HG03139 (cell line): Measurements from ENCODE around the gene NSD1.

Source experiments
- ATAC-seq: cut with Tn5 transposase; IDR thresholded peaks from one replicate; pipeline ENCODE4 v1.9.1; 2021; ENCODE audit not compliant: unreplicated experiment

Gene NSD1

DNA sequence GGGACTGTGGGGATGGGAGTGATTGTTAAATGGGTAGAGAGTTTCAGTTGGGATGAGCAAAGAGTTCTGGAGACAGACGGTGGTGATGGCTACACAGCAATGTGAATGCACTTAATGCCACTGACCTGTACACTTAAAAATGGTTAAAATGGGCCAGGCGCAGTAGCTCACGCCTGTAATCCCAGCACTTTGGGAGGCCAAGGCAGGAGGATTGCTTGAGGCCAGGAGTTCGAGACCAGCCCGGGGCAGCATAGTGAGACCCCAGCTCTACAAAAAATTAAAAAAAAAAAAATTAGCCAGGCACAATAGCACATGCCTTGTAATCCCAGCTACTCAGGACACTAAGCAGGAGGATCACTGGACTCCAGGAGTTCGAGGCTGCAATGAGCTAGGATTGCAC lies 210.2 kb downstream of the NSD1 start:
- ATAC-seq: no peak

DNA sequence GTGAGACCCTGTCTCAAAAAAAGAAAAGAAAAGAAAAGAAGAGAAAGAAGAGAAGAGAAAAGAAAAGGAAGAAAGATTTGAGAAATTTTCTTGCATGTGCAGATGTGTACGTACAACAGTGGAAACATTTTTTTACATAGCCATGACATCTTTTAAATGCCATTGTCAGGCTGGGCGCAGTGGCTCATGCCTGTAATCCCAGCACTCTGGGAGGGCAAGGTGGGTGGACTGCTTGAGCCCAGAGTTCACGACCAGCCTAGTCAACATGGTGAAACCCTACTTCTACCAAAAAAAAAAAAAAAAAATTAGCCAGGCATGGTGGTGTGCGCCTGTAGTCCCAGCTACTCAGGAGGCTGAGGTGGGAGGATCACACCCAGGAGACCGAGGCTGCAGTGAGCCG lies 211.3 kb downstream of the NSD1 start:
- no peak for ATAC-seq

DNA sequence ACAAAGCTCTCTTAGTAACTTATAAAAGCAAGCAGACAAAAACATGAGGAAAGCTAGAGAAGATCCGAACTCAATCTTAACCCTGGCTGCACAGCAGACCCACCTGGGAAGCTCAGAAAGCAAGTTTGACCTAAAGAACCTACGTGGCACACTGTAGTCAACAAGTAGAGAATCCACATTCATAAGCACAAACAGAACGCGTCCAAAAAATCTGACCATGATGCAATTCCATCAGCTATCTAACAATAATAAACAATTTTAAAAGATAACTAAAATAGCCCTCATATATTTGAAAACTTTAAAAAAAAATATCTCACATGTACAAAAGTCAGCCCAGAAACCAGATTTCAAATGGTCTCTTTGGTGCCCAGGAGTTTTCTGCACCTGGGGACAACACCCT lies 213.2 kb downstream of the NSD1 start:
- no peak for ATAC-seq

DNA sequence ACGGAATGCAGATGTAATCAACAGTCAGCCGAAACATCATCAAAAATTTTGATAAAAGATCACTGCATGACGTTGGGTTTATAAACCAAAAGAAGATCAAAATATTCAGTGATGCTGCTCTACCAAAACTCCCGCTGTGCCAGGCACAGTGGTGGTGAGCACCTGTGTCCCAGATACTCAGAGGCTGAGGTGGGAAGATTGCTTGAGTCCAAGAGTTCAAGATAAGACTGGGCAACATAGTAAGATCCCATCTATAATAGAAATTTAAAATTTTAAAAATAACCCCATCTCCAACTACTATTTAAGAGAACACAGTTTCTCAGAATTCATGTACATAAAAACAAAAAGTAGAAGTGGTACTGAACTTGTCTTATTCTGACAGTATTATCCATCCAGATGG lies 214.1 kb downstream of the NSD1 start:
- ATAC-seq: no peak

DNA sequence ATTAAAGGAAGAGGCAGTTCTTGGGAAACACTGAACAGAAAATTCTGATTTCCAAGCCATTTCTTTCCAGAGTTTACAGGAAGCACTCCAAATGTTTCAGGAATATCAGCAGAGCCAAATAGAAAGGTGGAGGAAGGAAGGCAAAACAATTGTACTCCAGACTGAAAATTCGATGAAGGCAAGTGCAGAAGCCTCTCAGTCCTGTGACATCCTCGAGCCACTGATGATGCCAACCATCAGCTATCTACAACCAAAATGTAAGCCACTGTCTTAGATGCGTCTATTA lies 215.7 kb downstream of the NSD1 start:
- no peak for ATAC-seq

DNA sequence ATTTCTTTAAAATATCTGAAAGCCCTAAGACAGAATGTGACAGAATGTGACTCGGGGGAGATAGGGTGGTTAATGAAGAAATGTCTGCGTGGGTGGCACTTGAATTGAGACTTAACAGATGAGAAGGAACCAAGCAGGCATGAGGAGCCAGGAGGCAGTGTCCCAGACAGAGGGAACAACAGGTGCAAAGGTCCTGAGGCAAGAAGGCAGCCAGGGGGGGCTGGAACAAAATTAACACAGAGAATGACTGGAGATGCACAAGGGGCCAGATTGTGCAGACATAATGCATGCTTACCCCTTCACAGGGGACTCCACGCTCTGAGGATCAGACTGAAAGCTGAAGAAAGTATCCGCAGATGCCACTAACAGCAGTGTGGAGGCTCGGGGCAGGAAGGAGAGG lies 216.2 kb downstream of the NSD1 start:
- no peak for ATAC-seq
